Muscle of arm (tissue), 12 donors: ENCODE measurements around the gene GXYLT2. TPM values are rescaled to one million over a fixed set of nuclear protein-coding genes. Genes with fewer than 3 reads are reported as not detected.

Experiments used
- DNase-seq: peaks from one replicate; pipeline ENCODE4 v3.0.0-alpha.2; 2013
- polyA plus RNA-seq, 12 donors: library from polyadenylated mRNA; unstranded; fragments of 120-200 nt; gene quantifications; one replicate each; pipeline ENCODE4 v1.2.1, GENCODE V29; 2013; ENCODE audit not compliant: insufficient read length in 12 of 12

GXYLT2 gene
- polyA plus RNA-seq, 12 donors, result 24.6 to 48.8 (median 34.8) TPM; not detected in 1

DNA sequence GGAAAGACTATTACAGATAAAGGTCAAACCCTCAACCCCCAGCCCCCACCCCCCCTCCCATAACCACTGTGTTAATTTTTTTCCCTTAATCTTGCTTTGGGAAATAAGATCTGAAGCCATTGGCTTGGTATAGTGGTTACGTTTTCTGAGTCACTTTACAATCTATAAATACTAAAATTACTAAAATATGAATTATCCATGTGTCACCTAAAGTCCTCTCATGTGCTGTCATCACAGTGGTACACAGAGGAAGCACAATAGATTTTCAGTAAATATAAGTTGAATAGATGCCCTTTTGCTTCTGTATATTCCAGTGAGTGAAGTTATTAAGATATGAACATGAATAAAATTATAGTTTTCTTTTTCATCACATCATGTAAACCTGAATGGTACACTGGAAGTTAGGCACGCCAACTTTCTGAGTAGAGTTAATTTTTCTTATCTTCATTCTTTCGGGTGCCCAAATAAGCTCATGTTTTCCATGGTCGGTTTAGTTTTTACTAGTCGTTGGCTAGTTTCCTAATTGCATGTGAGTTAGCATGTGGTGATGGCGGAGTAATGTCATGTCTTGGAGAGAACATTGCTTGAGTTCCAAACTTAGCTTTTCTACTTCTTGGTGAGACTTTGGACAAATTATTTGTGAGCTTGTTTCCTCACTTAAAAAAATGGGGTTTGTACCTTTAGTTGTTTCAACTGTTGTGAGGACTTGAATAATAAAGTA is 120.3 kb downstream of the GXYLT2 start:
- DNase-seq, result no peak

DNA sequence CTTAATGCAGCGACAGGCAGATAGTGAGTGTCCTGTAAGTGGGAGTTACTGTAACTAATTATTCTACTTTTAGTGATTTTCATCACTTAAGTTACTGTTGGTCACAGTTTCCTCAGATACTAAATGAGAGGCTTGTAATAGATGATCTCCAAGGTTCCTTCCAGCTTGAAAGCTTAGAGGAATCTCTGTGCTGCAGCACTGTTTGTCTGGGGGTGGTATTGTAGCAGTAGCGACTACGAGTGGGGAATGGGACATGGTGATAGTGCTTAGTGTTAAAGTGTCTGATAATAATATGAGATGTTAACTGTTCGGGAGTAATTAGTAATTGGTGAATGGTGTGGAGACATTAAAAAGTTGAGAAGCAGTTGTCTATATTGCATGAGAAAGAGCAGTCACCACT is 121.2 kb downstream of the GXYLT2 start:
- no peak for DNase-seq

DNA sequence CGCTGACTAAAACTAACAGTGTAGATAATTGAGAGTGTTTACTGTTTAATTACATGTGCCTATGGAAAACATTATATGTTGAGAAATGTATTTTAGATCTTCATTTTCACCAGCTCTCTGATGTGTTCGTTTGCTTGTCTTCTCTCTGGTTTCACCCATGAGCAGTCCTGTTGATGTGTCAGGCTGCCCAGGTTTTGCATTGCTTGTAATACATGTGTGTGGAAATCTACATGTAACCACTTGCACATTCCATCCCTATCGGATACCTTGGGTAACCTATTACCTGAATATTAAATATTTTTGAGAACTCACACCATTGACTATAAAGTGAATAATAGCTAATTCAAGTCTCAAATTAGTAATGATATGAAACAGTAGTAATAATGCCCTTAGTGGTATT is 121.9 kb downstream of the GXYLT2 start:
- DNase-seq, result no peak

DNA sequence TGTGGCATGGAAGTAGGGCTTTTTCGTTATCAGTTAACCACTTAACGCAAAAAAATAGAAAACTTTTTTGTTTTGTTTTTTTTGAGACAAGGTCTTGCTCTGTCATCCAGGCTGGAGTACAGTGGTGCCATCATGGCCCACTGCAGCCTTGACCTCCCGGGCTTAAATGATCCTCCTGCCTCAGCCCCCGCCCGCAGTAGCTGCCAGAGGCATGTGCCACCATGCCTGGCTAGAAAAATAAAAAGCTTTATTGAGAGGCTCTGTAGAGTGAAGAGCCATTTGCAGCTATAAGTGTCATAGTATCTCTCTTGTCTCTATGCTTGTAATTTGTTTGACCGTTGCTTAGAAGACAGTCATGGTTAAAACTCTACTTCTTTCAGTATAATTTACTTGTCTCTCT is 122.3 kb downstream of the GXYLT2 start:
- no peak for DNase-seq

DNA sequence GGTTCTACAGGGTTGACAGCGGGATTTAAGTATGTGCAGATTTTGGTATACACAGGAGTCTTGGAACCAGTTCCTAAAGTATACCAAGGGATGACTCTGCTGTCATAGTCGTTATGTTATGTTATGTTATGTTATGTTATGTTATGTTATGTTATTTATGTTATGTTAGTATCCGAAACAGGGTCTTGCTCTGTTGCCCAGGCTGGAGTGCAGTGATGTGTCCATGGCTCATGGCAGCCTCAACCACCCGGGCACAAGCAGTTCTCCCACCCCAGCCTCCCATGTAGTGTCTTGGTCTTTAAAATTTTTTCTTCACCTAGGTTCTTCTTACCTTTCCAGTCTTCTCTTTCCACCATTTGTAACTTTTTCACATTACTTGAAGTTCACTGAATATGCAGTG is 130.5 kb downstream of the GXYLT2 start:
- no peak for DNase-seq

DNA sequence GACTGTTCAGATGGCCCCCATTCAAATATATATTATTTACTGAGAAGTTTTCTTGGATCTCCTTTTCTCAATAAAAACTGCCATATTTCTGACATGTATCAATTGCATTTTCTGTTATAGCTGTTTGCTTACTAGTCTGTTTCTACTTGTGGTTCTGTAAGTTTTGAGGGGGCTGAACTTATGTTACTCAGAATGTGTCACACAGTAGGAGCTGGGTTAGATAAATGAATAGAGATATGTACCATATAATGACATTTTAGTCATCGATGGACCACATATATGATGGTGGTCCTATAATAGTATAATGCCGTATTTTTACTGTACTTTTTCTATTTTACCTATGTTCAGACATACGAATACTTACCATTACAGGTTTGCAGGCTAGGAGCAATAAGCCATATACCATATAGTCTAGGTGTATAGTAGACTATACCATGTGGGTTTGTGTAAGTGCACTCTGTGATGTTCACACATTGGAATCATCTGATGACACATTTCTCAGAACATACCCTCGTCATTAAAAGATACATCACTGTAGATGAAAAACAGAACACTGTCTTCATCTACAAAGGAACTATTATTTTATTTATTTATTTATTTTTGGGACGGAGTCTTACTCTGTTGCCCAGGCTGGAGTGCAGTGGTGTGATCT is 131.1 kb downstream of the GXYLT2 start:
- DNase-seq, result no peak

DNA sequence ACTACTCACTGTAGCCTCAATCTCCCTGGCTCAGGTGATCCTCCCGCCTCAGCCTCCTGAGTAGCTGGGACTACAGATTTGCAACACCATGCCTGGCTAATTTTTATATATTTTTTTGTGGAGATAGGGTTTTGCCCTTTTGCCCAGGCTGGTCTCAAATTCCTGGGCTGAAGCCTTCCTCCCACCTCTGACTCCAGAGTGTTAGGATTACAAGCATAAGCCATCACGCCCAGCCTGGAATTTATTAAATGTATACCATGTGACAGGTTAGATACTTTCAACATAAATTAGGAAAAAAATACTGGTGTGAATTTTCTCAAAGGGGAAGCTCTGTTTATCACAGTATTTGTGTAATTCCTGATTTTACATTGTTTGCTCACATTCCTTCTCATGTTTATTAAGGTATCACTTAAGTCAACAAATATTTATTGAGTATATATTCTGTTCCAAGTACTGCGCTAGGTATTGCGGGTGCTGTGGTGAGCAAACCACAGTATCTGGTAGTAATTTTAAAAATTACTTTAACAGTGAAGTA is 133.5 kb downstream of the GXYLT2 start:
- no peak for DNase-seq

DNA sequence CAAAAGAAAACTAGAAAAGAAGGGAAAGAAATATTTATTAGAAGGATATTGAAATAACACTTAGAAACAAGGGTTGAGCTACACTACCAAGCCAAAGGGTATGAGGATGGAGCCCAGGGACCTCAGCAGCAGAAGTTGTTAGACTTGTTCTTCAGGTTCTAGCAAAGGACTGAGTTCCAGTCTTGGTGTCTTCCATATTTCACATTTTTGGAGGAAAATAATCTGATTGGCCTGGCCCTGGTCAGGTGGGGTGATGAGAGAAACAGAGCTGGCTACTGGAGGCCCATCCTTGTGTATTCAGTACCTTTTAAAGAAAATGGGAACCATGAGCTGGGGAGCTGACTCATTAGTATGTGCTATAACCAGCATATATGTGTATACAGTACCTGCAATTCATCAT is 137.0 kb downstream of the GXYLT2 start:
- DNase-seq, result no peak

DNA sequence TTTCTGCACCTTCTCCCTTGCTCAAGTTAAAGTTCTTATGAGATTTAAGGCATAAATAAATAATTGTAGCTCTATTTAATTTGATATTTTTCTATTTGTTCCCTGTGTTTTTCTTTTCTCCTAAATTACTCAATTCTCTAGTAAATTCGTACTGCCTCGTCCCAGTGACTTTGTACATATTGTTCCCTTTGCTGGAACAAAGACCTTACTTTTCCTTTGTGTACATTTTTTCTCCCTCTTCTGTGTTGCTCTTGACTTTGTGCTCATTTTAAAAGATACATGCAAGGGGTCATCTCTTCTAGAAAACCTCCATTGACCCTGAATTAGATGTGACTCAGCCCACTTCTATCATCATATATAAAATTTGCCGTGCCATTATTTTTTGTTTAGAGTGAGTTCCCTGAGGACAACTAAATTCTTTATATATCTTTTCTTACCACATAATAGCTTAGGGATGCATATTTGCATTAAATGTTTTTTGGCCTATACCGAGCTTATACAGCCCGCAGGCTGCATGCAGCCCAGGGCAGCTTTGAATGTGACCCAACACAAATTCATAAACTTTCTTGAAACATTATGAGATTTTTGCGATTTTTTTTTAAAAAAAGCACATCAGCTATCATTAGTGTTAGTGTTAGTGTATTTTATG is 138.4 kb downstream of the GXYLT2 start:
- DNase-seq, result no peak

Other genes starting within 250 kb of the GXYLT2 start
- gene SHQ1, start 39.6 kb upstream of the GXYLT2 start, polyA plus RNA-seq, result 10 to 100 TPM in 10 of 12 donors, not detected in 2; 10.2 to 18.5 (median 15.0) TPM
- gene PPP4R2, start 108.8 kb downstream of the GXYLT2 start, polyA plus RNA-seq, result 10 to 100 TPM in 11 of 12 donors, not detected in 1; 37.0 to 75.8 (median 67.4) TPM
- gene EBLN2, start 173.6 kb downstream of the GXYLT2 start, polyA plus RNA-seq, result 1 to 10 TPM in 11 of 12 donors, not detected in 1; 1.4 to 8.7 (median 3.6) TPM